HCT116 (cell line): ENCODE results near the gene KIF12.

Source experiments
- CTCF ChIP-seq, 3 experiments: fragments of 200-600 bp in 1 of 3; sonication (generic) in 1 of 3; IDR thresholded peaks in 2 of 3; conservative IDR thresholded peaks in 1 of 3; 2 replicates each; pipeline ENCODE4 v1.5.1; 2012 to 2017; ENCODE audit warnings: low read depth in 2 of 3, low read length in 2 of 3, antibody characterized with exemption in 1 of 3, borderline replicate concordance in 1 of 3, control low read depth in 1 of 3, mild to moderate bottlenecking in 1 of 3, mixed read lengths in 1 of 3, mixed run types in 1 of 3, moderate library complexity in 1 of 3; ENCODE audit not compliant: insufficient read depth in 1 of 3
- EZH2 ChIP-seq: fragments of 200-600 bp; sonication (generic); IDR thresholded peaks from 2 replicates; pipeline ENCODE4 v1.6.1; 2017; ENCODE audit warnings: antibody characterized with exemption, mixed run types
- MAX ChIP-seq: IDR thresholded peaks from 2 replicates; pipeline ENCODE4 v1.6.1; 2012
- POLR2A ChIP-seq: IDR thresholded peaks from 2 replicates; pipeline ENCODE4 v1.7.0; 2011; ENCODE audit warnings: borderline replicate concordance; ENCODE audit not compliant: insufficient read depth, insufficient read length; ENCODE audit errors: extremely low read depth
- RAD21 ChIP-seq: IDR thresholded peaks from 2 replicates; pipeline ENCODE4 v1.6.1; 2012; ENCODE audit warnings: low read depth, mild to moderate bottlenecking
- ZBTB33 ChIP-seq: IDR thresholded peaks from 2 replicates; pipeline ENCODE4 v1.6.1; 2011; ENCODE audit warnings: mild to moderate bottlenecking, low read length, moderate library complexity; ENCODE audit not compliant: insufficient replicate concordance; ENCODE audit errors: extremely low read depth

GRCh38 chr9:114050226-114050568 is 48.9 kb downstream of the KIF12 start:
- TF ChIP-seq POLR2A = no peak
- no peak for TF ChIP-seq CTCF (IDR thresholded peaks at IDR 0.05 in 2 of 3, conservative IDR thresholded peaks at IDR 0.05 in 1 of 3; ENCODE audit: borderline replicate concordance in 1 of 3, insufficient read depth in 1 of 3, low read depth in 2 of 3, low read length in 2 of 3)
- no peak for TF ChIP-seq RAD21
- no peak for TF ChIP-seq EZH2
- no peak for TF ChIP-seq ZBTB33
- TF ChIP-seq MAX = no peak
